ENCODE measurements around the gene RPL5. TPM values are rescaled to one million over a fixed set of nuclear protein-coding genes. Genes with fewer than 3 reads are reported as not detected.

RPL5 gene
- total RNA-seq, 1 donor from 2014 or later = 601 TPM

DNA sequence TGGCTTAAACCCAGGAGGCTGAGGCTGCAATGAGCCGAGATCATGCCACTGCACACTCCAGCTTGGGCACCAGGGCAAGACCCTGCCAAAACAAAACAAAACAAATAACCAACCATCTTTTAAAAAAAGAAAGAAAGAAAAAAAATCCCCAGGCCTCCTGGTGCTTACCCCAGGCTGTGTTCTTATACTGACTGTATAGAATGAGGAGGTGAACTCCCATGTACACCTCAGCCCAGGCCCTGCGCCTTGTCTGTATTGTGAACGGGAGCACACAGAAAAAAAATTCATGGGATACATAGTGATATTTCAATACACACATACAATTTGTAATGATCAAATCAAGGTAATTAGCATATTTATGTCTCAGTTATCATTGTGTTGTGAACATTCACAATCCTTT lies 14.1 kb downstream of the RPL5 start:
- DNase-seq (ENCODE audit: missing footprints) (no peak), ATAC-seq (no peak)
- intact Hi-C loops (cut with DNase I) = no loop called here

DNA sequence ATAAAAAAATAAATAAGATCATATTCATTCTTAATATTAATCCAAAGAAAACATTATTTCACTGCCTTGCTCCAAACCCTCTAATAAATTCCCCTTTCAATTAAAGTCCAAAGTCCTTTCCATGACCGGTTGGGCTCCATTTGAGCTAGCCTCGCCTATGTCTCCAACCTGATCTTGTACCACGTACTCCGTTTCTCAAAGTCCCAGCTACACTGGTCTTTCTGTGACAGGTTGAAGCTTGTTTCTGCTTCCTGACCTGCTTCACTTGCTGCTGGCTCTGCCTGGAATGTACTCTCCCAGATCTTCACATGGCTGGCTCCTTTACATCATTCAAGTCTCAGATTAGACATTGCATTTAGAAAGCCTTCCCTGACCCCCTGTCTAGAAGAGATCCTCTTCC lies 16.4 kb downstream of the RPL5 start:
- intact Hi-C loops (cut with DNase I) = no loop called here
- no peak for ATAC-seq
- no peak for DNase-seq (ENCODE audit: missing footprints)

DNA sequence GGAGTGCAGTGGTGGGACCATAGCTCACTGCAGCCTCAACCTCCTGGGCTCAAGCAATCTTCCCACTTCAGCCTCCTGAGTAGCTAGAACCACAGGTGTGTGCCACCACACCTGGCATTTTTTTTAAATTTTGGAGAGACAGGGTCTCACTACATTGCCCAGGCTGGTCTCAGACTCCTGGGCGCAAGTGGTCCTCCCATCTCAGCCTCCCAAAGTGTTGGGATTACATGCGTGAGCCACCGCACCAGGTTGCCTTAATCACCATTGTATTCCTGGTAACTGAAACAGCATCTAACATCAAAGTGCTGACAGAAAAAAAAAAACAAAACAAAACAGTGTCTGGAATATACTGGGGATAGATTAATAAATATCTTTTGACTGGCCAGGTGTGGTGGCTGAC lies 18.2 kb downstream of the RPL5 start:
- DNase-seq (ENCODE audit: missing footprints) (no peak), ATAC-seq (no peak)
- intact Hi-C loops (cut with DNase I) = loop anchor here (10.0 kb wide), 2 partner anchors 115 to 215 kb away; partner anchors contain the start of gene DIPK1A

DNA sequence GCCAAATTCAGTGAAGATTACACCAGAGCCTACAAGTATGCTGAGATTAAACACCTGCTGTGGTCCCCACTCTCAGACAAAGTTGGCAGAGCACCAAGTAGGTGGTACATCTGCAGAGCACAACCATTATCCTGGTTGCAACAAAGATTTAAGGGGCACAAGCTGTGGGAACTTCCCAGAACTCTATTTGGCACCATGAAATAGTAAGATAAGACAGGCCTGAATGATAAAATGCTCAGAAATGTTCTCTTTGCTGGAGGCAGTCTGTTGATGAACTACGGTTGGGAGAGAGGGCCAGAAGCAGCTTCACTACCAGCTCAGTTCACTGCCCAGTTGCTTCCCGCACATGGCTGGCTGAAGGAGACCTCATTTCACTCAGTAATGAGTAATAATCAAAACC lies 19.9 kb downstream of the RPL5 start:
- intact Hi-C loops (cut with DNase I) = loop anchor here (10.0 kb wide), 2 partner anchors 113 to 213 kb away; partner anchors contain the start of gene DIPK1A
- DNase-seq (ENCODE audit: missing footprints) = no peak
- no peak for ATAC-seq

DNA sequence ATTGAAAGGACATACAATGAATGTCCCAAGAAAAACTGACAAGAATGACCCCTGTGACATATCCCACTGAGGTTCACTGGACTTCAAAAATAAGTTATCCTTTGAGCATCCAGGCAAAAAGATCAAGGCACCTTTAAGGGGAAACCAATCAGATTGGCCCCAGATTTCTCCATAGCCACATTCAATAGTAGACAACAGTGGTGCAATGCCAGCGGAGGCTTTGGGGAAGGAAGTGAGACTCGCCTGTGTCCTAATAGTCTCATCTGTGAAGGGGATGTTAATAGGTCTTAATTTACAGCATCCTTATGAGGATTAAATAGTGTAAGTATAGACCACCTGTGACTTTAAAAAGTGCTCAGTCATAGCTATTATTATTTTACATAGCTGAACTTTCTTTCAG lies 21.5 kb downstream of the RPL5 start:
- intact Hi-C loops (cut with DNase I) = loop anchor here (10.0 kb wide), 2 partner anchors 112 to 212 kb away; partner anchors contain the start of gene DIPK1A
- no peak for ATAC-seq

DNA sequence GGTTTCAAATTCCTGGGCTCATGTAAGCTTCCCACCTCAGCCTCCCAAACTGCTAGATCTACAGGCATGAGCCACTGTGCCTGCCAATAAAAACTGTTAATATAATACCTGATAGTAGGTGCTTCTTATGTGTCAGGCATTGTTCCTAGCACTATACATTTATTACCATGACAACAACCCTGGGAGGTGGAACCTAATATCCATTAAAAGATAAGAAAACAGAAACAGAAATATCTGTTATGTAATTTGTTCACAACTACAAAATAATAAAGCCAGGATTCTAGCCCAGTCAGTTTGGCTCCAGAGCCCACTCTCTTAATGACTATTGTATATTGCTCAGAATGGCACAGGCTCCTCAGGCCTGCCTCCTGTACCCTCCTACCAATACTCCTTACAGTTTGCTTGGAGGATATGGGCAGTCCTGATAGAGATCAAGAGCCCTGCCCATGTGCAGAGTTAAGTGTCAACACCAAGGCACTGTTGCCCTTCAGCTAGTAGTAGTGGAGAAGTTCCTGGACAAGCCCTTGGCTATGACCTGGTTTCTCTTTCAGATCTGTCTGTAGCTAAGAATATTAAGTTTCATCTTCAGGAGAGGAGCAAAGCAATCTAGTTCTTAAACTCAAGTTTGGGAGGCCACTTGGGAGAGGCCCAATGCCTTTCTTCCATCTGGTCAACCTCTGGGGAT lies 22.4 kb downstream of the RPL5 start:
- DNase-seq (ENCODE audit: missing footprints) = no peak
- intact Hi-C loops (cut with DNase I) = loop anchor here (10.0 kb wide), 2 partner anchors 111 to 211 kb away; partner anchors contain the start of gene DIPK1A
- no peak for ATAC-seq

More for the DNA sequence above, 21.5 kb downstream of the RPL5 start:
- no peak for DNase-seq (ENCODE audit: missing footprints)

DNA sequence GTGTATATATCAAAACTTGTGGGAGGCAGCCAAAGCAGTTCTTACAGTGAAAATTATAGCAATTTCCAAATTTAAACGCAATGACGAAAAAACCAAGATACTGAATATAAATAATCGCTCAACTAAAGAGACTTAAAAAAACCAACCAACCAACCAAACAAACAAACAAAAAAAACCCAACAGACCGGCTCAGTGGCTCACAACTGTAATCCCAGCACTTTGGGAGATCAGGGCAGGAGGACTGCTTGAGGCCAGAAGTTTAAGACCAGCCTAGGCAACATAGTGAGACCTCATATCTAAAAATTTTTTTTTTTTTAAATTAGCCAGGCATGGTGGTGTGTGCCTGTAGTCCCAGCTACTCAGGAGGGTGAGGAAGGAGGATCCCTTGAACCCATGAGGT lies 23.4 kb downstream of the RPL5 start:
- ATAC-seq (no peak), DNase-seq (ENCODE audit: missing footprints) (no peak)
- intact Hi-C loops (cut with DNase I) = loop anchor here (10.0 kb wide), 2 partner anchors 110 to 210 kb away; partner anchors contain the start of gene DIPK1A

DNA sequence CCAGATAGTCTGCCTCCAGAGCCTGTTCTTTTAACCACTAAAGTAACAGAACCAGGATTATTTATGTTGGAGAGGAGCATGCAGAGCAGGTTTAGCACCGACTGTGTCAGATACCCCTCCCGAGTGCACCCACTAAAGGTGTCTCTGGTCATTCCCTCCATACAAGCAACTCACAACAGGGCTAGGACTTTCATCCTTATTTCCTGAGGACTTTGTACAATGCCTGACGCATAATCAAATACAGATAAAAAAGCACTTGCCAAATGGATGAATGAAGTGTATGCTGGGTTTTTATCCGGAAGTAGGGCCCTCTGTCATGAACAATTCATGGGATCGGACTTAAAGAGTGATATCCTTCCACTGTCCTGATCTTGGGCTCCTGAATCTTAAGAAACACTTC lies 26.0 kb downstream of the RPL5 start:
- ATAC-seq (no peak), DNase-seq (ENCODE audit: missing footprints) (no peak)
- intact Hi-C loops (cut with DNase I) = loop anchor here (10.0 kb wide), 2 partner anchors 107 to 207 kb away; partner anchors contain the start of gene DIPK1A

DNA sequence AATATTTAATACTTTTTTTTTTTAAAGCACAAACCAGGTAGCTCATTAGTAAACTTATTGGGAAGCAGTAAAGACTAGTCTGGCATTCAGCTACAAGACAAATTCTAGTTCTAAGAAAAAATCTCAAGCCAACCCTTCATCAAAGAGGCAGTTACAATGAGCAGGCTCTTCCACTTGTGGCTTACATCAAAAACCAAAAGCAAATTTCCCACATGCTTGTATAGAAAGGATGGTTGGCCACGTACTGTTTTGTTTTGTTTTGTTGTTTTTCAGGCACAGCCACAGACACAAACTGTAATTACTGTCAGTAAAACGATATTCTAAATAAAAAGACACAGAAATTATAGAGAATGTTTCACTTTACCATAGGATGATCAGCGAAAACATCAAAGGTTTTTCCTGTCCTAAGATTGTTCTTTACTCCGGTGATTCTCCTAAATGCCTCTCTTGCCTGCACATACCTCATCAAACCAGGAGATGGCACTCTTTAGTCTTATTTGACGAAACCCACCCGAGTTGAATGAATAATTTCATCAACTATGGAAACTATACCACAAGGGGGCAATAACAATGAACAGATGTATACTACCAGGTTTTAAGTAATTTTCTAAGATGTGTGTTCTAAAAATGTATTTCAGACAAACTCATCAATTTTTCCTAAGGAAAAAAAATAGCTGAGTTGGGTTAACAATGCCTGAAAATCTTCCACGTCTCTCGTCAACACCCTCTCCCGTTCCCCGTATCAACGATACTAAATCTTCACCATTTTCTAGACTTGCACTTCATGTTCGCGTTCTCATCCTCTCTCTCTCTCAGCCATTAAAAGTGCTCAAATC lies 26.9 kb downstream of the RPL5 start:
- intact Hi-C loops (cut with DNase I) = loop anchor here (1.0 to 10.0 kb wide), 3 partner anchors 106 to 206 kb away; partner anchors contain the start of gene DIPK1A
- ATAC-seq (peak; percentile 88), DNase-seq (ENCODE audit: missing footprints) (no peak)

DNA sequence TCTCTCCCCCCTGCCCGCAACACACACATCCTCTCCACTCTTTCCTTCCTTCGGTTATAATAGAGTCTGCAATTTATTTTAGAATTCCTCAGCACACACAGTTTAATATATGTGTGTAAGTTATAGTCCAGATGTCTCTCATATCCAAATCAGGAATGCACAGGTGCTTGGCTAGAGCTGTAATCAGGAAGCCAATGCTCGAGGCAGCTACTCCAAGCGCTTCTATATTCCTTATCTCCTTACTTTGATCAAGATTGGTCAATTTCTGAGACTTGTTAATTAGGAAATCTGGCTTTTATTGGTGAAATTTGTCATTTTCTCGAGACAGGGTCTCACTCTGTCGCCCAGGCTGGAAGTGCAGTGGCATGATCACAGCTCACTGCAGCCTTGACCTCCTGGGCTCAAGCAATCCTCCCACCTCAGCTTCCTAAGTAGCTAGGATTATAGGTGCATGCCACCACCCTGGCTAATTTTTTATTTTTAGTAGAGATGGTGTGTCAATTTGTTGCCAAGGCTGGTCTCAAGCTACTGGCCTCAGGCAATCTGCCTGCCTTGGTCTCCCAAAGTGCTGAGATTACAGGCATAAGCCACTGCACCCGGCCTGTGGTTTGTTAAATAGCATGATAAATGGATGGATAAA lies 27.7 kb downstream of the RPL5 start:
- ATAC-seq (no peak), DNase-seq (ENCODE audit: missing footprints) (no peak)

DNA sequence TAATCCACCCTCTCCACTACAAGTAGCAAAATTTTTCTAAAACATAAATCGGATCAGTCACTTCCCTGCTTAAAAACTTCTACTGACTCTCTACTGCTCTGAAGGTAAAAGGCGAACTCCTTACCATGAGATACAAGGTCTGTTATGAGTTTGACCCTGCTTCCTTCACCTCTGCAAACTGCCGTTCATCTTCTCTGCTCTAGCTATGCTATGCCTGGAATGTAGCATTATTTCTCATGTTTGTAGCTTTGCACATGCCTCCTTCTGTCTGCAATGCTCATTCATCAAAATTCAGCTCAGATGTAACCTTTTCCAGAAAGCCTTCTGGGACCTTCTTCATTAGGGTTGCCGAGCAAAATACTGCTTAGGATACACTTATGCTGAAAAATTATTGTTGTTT lies 30.8 kb downstream of the RPL5 start:
- DNase-seq (ENCODE audit: missing footprints) (no peak), ATAC-seq (no peak)
- intact Hi-C loops (cut with DNase I) = no loop called here

More for the DNA sequence above, 27.7 kb downstream of the RPL5 start:
- intact Hi-C loops (cut with DNase I) = loop anchor here (1.0 to 10.0 kb wide), 3 partner anchors 105 to 205 kb away; partner anchors contain the start of gene DIPK1A

DNA sequence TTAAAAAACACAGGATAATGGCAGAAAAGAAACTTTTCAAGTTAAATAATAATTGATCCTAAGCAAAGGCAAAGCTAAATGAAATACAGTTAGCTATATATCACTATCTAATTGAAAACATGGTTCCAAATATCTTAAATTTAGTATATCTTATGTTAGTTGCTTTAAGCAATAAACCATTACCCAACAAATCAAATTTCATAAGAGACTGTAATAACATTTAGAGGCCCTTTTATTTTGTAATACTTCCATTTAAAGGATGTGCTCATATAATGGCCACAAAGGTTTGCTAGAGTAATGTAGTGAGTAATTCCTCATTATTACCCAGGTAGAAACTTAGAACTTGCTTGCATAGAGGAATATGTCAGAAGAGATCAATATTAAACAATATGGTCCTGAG lies 32.3 kb downstream of the RPL5 start:
- no peak for DNase-seq (ENCODE audit: missing footprints)
- intact Hi-C loops (cut with DNase I) = no loop called here
- no peak for ATAC-seq

DNA sequence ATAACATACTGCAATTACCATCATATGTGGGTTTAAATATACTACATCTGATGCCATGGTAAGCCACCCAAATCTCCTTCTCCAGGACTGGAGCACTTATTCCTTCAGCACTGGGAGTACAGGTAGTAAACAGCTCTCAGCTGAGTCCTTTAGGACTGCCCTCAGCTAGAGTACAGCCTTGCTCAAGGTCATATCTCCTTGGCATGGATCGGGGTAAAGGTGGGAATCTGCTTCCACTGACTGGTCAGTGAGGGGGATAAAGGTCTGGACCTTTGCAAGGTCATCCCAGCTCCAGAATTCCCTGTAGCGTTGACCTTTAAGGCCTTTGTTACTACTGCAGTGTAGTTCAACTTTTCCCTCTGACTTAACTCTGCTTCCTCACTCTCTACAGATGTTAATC lies 38.8 kb downstream of the RPL5 start:
- DNase-seq (ENCODE audit: missing footprints) (no peak), ATAC-seq (no peak)
- intact Hi-C loops (cut with DNase I) = no loop called here

DNA sequence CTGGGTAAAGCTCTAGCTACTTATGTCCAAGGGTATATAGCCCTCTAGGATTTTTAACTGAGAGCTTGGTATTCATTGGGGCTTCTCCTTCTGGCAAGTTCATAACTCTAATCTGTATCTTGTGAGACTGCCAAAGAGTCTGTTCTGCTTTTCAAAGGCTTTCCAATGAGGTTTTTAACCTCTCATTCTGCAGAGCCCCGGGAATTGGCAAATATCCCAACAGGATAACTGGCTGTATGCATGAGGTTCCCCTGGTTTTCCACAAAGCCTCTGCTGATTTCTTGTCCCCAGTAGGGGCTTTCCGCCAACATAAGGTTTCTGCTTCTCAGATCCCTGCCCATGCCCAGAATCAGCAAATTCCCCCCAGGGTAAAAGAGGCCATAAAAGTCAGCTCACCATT lies 40.9 kb downstream of the RPL5 start:
- no peak for DNase-seq (ENCODE audit: missing footprints)
- ATAC-seq = no peak
- intact Hi-C loops (cut with DNase I) = no loop called here

DNA sequence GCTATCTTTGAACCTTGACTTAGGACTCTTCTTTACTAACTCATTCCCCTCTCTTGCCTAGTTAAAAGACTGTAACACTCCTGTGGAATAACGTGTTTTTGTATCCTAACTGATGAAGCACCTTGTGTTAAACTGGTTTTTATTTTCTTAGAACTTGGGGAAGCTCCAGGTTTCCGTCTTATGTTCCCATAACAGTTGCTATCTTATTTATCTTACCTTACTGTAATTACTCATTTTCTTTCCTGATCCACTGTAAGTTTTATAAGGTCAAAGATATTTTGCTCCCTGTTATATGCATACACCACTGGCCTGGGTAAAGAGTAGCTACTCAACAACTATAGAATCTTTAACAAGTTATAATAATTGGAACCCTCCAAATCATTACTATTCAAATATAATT lies 43.1 kb downstream of the RPL5 start:
- no peak for ATAC-seq
- intact Hi-C loops (cut with DNase I) = no loop called here

DNA sequence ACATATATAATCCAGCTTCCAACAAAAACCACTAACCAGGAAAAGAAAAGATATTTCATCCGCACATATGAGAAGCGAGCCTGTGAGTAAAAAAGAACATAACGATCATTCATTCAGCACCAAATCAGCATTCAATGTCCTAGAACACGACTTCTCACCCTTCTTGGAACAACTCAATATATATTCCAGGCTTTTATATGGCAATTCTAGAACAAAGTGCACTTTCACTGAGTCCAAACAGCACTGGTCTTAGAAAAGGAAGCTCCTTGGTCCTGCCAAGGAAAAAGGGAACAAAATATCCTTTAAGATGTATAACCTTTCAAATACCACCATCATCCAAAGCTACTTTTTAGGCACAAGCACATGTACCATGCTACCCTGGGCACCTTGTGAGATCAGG lies 44.5 kb downstream of the RPL5 start:
- intact Hi-C loops (cut with DNase I) = no loop called here
- ATAC-seq = no peak
- no peak for DNase-seq (ENCODE audit: missing footprints)

More for the DNA sequence above, 43.1 kb downstream of the RPL5 start:
- DNase-seq (ENCODE audit: missing footprints) = no peak

DNA sequence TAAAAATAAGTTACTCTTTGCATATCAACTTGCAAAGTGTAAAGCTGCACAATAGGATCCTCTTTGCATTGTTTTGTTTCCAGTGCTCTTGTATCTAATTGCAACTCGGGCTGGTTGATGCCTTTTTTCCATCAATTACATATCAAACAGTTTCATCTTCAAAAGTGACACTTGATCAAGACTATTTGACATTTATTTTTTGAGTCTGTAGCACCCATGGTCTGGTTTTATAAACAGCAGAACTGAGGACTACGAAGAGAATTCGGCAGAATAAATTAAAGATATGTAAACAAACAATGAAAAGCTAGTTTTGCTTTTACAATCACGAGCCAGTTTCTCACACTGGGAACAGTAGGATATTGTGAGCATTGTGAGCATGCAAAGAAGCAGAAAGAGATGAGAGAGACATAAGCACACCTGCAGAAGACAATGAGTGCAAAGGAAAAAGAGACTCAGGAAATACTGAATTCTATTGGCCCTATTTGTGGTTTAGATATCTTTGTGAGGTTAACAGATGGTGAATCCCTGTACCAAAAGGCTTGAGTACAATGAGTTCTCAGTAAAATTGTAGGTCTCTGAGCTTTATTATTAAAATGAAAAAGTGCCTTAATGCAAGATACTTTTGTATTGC lies 45.4 kb downstream of the RPL5 start:
- DNase-seq (ENCODE audit: missing footprints) (no peak), ATAC-seq (no peak)
- intact Hi-C loops (cut with DNase I) = no loop called here

DNA sequence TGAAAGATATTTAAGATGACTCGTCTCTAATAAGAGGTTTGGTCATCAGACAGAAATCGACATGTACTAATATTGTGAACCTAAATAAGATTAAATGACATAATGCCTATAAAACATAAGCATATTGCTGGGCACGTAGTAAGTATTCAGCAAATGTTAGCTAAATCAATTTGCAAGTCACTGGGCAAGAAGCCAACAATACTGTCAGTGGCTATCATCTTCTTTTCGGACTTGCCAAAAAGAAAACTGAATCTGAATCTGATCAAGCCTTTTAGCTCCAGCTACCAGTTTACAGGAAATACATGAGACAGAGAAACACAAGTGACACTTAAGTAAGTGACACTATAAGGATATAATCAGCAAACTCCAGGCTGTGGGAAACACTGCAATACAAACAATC lies 46.0 kb downstream of the RPL5 start:
- ATAC-seq (no peak), DNase-seq (ENCODE audit: missing footprints) (no peak)
- intact Hi-C loops (cut with DNase I) = no loop called here

Measured in Right ventricle myocardium inferior (tissue), 1 donor.